ENCODE data around the gene RACGAP1. TPM values are rescaled to one million over a fixed set of nuclear protein-coding genes. Genes with fewer than 3 reads are reported as not detected.

RACGAP1 gene
- polyA plus RNA-seq, 1 donor from 2014 or later: 18.3 TPM

- H3K4me3 ChIP-seq (ENCODE audit: low read length): peak overlapping the region; percentile 87
- no peak overlapping the region for H3K27ac ChIP-seq (ENCODE audit: low read length)
- H3K27me3 ChIP-seq (ENCODE audit: insufficient read depth, low read depth, low read length): no peaks in the 10 kb centered on the region
These were observed 33.5 kb upstream of the RACGAP1 start for GRCh38 chr12:50058743-50059312.

More at GRCh38 chr12:50058743-50059312, 33.5 kb upstream of the RACGAP1 start:
- no peak for TF ChIP-seq SMC3 (conservative IDR thresholded peaks at IDR 0.05; ENCODE audit: poor library complexity)
- no peak for TF ChIP-seq MXI1 (conservative IDR thresholded peaks at IDR 0.05; ENCODE audit: poor library complexity, severe bottlenecking)
- TF ChIP-seq EZH2 (IDR thresholded peaks at IDR 0.05; ENCODE audit: borderline replicate concordance, insufficient read depth, low read length, poor library complexity, severe bottlenecking): no peak
- no peak for TF ChIP-seq EP300 (conservative IDR thresholded peaks at IDR 0.05; ENCODE audit: poor library complexity, severe bottlenecking)
- TF ChIP-seq CTCF (IDR thresholded peaks at IDR 0.05; ENCODE audit: poor library complexity, severe bottlenecking): no peak
- no peak for TF ChIP-seq RAD21 (conservative IDR thresholded peaks at IDR 0.05)
- TF ChIP-seq POLR2AphosphoS5 (IDR thresholded peaks at IDR 0.05): no peak
- TF ChIP-seq REST (IDR thresholded peaks at IDR 0.05; ENCODE audit: borderline replicate concordance): no peak
- Histone ChIP-seq H3K9me2 (ENCODE audit: insufficient read depth, low read length) (no peaks in the 10 kb centered on the region), H3F3A (ENCODE audit: insufficient read depth, low read length, poor library complexity, severe bottlenecking) (no peaks in the 10 kb centered on the region), H3K79me2 (replicated peaks; ENCODE audit: insufficient read depth, low read length) (no peaks in the 10 kb centered on the region), H3K9ac (ENCODE audit: low read length) (no peak overlapping the region), H3K9me3 (ENCODE audit: low read length) (no peaks in the 10 kb centered on the region), H3K4me2 (ENCODE audit: low read length) (no peak overlapping the region), H3K36me3 (ENCODE audit: insufficient read depth, low read length) (no peaks in the 10 kb centered on the region), H4K20me1 (ENCODE audit: insufficient read depth) (no peaks in the 10 kb centered on the region), H2AFZ (ENCODE audit: low read depth, low read length) (no peak overlapping the region)

Measured in neural cell (in vitro differentiated cells).